ENCODE measurements around the gene IL17D.

DNA sequence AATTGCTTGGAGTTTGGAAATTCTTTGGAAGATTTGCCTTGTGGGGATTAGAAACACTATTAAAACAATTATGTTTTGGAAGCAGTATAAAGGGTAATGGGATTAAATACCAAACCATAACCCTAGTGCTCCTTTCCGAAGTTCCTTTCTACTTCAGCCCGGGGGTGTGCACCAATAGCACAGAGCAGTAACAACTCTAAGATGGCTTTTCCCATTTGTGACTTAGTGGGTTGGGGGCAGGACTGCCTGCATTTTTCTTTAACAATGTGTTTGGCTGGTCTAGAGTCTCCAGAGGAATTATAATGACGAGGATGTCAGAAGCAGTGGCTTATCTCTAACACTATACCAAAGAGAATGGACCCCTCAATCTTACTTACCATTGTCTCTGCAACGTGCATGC, 11.9 kb upstream of the IL17D start:
- TF ChIP-seq NFYB (CRISPR knock-in tag; conservative IDR thresholded peaks at IDR 0.05; ENCODE audit: low read depth) (no peak), NR2C2 (CRISPR knock-in tag; IDR thresholded peaks at IDR 0.05) (no peak), TCF7 (CRISPR knock-in tag; IDR thresholded peaks at IDR 0.05; ENCODE audit: low read depth) (no peak), NR1H2 (CRISPR knock-in tag; IDR thresholded peaks at IDR 0.05) (no peak)
- TF ChIP-seq, protein P1, sequence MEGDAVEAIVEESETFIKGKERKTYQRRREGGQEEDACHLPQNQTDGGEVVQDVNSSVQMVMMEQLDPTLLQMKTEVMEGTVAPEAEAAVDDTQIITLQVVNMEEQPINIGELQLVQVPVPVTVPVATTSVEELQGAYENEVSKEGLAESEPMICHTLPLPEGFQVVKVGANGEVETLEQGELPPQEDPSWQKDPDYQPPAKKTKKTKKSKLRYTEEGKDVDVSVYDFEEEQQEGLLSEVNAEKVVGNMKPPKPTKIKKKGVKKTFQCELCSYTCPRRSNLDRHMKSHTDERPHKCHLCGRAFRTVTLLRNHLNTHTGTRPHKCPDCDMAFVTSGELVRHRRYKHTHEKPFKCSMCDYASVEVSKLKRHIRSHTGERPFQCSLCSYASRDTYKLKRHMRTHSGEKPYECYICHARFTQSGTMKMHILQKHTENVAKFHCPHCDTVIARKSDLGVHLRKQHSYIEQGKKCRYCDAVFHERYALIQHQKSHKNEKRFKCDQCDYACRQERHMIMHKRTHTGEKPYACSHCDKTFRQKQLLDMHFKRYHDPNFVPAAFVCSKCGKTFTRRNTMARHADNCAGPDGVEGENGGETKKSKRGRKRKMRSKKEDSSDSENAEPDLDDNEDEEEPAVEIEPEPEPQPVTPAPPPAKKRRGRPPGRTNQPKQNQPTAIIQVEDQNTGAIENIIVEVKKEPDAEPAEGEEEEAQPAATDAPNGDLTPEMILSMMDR (IDR thresholded peaks at IDR 0.05), result no peak
- TF ChIP-seq, protein P2, sequence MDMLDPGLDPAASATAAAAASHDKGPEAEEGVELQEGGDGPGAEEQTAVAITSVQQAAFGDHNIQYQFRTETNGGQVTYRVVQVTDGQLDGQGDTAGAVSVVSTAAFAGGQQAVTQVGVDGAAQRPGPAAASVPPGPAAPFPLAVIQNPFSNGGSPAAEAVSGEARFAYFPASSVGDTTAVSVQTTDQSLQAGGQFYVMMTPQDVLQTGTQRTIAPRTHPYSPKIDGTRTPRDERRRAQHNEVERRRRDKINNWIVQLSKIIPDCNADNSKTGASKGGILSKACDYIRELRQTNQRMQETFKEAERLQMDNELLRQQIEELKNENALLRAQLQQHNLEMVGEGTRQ (CRISPR knock-in tag; IDR thresholded peaks at IDR 0.05), result no peak
- TF ChIP-seq, protein P3, sequence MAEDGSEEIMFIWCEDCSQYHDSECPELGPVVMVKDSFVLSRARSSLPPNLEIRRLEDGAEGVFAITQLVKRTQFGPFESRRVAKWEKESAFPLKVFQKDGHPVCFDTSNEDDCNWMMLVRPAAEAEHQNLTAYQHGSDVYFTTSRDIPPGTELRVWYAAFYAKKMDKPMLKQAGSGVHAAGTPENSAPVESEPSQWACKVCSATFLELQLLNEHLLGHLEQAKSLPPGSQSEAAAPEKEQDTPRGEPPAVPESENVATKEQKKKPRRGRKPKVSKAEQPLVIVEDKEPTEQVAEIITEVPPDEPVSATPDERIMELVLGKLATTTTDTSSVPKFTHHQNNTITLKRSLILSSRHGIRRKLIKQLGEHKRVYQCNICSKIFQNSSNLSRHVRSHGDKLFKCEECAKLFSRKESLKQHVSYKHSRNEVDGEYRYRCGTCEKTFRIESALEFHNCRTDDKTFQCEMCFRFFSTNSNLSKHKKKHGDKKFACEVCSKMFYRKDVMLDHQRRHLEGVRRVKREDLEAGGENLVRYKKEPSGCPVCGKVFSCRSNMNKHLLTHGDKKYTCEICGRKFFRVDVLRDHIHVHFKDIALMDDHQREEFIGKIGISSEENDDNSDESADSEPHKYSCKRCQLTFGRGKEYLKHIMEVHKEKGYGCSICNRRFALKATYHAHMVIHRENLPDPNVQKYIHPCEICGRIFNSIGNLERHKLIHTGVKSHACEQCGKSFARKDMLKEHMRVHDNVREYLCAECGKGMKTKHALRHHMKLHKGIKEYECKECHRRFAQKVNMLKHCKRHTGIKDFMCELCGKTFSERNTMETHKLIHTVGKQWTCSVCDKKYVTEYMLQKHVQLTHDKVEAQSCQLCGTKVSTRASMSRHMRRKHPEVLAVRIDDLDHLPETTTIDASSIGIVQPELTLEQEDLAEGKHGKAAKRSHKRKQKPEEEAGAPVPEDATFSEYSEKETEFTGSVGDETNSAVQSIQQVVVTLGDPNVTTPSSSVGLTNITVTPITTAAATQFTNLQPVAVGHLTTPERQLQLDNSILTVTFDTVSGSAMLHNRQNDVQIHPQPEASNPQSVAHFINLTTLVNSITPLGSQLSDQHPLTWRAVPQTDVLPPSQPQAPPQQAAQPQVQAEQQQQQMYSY (CRISPR knock-in tag; IDR thresholded peaks at IDR 0.05), result no peak
- TF ChIP-seq, protein P4, sequence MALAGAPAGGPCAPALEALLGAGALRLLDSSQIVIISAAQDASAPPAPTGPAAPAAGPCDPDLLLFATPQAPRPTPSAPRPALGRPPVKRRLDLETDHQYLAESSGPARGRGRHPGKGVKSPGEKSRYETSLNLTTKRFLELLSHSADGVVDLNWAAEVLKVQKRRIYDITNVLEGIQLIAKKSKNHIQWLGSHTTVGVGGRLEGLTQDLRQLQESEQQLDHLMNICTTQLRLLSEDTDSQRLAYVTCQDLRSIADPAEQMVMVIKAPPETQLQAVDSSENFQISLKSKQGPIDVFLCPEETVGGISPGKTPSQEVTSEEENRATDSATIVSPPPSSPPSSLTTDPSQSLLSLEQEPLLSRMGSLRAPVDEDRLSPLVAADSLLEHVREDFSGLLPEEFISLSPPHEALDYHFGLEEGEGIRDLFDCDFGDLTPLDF (CRISPR knock-in tag; IDR thresholded peaks at IDR 0.05), result no peak
- TF ChIP-seq, protein P5, sequence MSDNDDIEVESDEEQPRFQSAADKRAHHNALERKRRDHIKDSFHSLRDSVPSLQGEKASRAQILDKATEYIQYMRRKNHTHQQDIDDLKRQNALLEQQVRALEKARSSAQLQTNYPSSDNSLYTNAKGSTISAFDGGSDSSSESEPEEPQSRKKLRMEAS (CRISPR knock-in tag; IDR thresholded peaks at IDR 0.05), result no peak
- TF ChIP-seq, protein P6, sequence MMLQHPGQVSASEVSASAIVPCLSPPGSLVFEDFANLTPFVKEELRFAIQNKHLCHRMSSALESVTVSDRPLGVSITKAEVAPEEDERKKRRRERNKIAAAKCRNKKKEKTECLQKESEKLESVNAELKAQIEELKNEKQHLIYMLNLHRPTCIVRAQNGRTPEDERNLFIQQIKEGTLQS (CRISPR knock-in tag; conservative IDR thresholded peaks at IDR 0.05), result no peak
